Body of pancreas (tissue), 4 donors: ENCODE results near the gene FNIP1.

ENCODE experiments used
- POLR2A ChIP-seq, 3 donors: fragments of 450-650 bp; IDR thresholded peaks; one replicate each; pipeline ENCODE4 v1.6.1; 2016; ENCODE audit warnings: antibody characterized with exemption in 3 of 3, mild to moderate bottlenecking in 2 of 3
- TF ChIP-seq, protein P1 (sequence below), 7 experiments: fragments of 450-650 bp in 4 of 7; fragments of 200-600 bp in 3 of 7; sonication (generic) in 3 of 7; IDR thresholded peaks; one replicate each; pipeline ENCODE4 v1.5.1; 2016 to 2019; ENCODE audit warnings: antibody characterized with exemption in 7 of 7

DNA sequence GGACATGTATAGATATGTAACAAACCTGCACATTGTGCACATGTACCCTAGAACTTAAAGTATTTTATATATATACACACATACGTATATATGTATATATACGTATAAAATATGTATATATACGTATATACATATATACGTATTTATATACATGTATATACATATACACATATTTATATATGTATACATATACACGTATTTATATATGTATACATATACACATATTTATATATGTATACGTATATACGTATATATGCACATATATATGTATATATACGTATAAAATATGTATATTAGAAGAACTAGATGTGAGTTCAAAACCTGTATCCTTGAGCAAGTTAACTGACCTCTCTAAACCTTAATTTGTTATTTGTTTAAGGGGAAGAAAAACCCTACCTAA is 61.4 kb downstream of the FNIP1 start:
- TF ChIP-seq, protein P1, sequence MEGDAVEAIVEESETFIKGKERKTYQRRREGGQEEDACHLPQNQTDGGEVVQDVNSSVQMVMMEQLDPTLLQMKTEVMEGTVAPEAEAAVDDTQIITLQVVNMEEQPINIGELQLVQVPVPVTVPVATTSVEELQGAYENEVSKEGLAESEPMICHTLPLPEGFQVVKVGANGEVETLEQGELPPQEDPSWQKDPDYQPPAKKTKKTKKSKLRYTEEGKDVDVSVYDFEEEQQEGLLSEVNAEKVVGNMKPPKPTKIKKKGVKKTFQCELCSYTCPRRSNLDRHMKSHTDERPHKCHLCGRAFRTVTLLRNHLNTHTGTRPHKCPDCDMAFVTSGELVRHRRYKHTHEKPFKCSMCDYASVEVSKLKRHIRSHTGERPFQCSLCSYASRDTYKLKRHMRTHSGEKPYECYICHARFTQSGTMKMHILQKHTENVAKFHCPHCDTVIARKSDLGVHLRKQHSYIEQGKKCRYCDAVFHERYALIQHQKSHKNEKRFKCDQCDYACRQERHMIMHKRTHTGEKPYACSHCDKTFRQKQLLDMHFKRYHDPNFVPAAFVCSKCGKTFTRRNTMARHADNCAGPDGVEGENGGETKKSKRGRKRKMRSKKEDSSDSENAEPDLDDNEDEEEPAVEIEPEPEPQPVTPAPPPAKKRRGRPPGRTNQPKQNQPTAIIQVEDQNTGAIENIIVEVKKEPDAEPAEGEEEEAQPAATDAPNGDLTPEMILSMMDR (IDR thresholded peaks at IDR 0.05) = no peak
- TF ChIP-seq POLR2A (IDR thresholded peaks at IDR 0.05) = no peak
